HG03575 (cell line): ENCODE results near the gene NFASC.

Source experiments
- ATAC-seq: cut with Tn5 transposase; IDR thresholded peaks from one replicate; pipeline ENCODE4 v1.9.1; 2021; ENCODE audit not compliant: unreplicated experiment, insufficient number of reproducible peaks, low FRiP score; ENCODE audit errors: extremely low read depth

Gene NFASC

DNA sequence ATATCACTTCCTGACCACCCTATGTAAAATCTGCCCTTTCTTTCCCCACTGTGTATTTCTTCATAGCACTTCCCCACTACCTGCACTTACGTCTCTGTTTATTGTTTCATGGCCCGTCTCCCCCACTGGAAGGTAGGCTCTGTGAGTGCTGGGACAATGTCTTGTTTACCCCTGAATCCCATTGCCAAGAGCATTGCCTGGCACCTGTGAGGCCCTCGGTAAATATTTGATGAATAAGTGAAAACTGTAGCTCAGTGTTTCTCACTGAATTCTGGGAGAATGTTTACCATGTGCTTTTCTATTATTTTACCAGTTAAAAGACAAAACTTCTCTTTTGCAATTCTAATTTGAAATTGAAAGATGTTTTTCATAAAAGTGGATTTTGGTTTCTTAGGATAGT is 11.8 kb downstream of the NFASC start:
- no peak for ATAC-seq

DNA sequence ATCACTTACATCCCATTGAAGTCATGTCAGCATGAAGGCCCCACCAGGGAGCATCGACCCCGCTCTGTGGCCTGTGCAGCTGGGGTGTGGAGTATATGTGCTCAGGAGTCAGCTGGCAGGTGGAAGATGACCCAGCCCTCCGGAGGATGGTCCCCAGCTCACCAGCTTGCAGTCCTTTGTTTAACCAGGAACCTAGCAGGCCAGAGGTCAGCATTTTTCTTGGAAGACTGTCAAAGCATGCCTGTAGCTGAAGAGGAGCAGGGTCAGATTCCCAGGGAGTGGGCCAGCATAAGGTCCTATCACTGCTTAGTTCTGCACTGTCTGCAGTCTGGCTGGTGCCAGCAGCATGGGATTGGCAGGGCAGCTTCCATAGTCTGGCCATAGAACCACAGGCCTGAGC is 12.7 kb downstream of the NFASC start:
- ATAC-seq = no peak

DNA sequence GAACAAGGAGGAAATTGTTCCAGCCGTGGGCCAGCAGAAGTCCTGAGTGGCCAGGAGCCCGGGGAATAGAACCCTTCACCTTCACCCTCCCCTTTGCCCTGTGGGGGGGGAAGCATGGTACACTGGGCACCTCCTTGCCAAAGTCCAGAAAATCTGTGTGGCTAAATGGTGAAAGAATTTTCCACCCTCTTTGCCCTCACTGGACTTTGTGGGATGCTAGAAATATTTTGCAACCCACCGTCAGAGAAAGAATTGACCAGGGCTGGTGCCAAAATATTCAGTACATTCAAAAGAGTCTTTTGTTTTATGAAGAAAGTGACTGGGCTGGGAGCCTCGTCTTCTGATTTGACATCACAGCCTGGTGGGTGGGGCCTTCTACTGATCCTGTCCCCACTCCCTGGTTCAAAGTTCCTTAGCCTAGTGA is 14.6 kb downstream of the NFASC start:
- no peak for ATAC-seq

DNA sequence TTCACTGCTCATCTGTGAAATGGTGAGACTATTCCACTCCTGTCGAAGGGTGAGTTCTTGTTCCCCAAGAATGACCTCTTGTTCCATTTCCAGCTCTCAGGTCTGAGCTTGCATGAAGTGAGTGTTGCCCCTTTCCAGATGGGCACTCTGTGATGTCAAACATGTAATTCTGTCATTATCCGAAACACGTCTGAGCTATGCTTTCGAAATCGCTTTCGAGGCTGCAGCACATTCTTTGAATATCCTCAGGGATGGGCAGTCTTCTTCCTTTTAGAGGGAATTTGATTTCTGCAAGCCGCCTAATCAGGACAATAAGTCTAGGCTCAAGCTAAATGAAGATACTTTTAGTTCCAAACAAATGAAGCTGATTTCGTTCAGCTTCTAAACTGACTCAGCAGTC is 15.1 kb downstream of the NFASC start:
- no peak for ATAC-seq

DNA sequence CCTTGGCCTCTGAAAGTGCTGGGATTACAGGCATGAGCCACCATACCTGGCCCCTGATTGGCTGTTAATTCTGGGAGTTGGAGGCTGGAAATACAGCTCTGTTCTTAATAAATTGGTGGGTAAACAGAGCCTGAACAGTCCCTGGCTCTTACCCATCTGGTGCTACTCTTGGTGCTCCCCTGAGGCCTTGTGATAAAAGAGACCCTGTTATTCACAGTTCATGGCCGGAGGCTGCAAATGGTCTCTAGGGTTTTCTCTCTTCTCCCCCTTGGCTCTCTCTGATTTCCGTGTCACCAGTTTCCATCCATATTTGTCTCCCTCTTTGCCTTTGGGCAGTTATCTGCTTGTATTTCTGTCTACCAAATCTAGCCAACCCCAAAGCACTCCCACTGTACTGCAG is 17.2 kb downstream of the NFASC start:
- no peak for ATAC-seq

DNA sequence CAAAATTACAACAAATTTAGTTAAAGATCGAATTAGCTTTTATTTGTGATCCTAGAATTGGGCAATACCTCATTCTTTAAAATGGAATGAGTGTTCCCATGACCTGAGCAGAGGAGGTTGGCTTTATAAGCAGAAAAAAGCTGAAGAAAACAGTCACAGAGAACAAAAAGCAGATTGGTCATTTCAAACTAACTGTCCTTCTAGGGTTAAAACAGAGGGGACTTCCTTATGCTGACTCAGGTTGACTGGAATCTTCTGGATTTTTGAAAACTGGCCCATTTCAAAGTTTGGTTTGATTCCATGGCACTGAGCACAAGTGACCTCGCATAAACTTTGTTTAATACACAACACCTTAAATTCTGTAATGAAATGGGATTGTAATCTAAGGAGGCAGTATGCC is 17.6 kb downstream of the NFASC start:
- no peak for ATAC-seq

DNA sequence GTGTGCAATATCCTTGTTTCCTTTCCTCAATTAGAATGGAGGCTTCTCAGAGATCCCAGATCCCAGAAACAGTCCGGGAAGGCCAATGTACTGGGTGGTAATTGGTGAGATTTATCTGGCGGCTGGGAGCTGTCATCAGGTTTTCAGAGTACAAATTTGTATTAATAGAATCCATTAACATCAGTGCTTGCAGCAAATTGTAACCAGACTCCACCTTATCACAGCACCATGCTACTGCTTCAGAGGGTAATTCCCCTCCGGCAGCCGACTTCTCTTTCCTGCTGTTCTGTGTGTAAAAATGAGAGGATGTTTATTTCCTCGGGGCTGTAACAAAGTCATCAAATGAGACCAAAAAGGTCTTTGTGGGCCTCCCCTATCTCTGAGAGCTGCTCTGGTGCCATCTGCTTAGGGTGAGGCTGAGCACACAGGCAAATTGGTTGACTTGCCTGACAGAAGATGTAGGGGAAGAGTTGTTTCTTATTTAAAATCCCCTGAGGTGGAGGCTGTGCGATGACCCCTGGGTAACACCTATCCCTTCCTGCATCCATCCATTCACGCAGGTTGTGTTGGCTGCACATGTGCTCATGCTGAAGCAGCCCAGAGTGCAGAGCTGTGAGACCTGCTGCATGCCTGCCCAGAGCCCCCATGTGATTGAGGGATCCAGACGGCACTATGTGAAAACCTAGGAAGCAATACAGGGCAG is 19.2 kb downstream of the NFASC start:
- ATAC-seq = no peak

DNA sequence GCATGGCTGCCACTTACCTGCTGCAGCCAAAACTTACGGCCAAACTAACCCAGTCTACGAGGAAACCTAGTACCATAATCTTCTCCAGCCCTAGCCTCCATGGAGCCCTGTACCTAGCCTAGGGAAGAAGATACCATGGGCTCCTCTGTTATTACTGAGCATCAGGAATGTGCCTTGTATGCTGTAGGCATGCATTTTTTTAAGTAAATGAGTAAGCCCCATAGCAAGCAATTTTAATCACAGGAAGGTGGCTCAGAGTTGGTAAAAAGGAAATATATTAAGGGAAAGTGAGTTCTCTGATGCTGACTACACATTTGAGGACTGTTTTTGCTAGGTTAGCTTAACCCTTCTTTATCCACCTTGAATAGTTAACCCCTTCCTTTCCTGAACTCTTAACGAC is 21.2 kb downstream of the NFASC start:
- no peak for ATAC-seq

DNA sequence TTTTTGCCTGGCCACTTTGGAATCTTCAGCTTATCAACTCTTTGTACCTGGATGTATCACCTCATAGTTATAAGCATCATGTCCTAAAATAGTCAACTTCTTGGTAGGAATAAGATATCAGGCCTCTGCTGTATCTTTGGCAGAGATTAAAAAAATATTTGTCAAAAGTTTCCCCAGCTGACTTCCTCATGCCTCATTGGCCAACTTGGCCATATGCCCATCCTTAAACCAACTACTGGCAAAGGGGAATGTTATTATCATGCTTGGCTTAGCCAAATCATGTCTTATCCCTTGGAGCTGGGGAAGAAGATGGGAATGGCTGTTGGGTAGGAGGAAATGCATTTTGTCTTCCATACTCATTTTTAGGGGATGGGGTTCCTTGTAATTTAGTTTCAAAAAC is 23.4 kb downstream of the NFASC start:
- ATAC-seq = no peak

DNA sequence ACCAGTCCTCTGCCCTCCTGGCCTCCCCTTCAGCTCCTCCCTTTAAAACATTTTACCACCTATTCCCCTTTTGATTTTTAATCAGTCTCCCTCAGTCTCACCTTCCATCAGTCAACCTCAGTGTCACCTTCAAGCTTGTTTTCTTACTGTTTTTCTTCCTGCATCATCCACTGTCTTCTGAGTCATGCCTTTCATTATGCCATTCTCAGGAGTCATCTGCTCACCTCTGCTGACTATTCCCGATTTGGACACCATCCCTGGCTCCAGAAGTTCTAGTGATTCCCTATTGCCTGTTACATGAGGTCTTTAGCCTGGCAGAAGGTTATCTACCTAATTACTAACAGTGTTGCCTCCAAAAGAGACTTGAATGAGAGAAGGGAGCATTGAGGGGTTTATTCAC is 23.9 kb downstream of the NFASC start:
- ATAC-seq = no peak

DNA sequence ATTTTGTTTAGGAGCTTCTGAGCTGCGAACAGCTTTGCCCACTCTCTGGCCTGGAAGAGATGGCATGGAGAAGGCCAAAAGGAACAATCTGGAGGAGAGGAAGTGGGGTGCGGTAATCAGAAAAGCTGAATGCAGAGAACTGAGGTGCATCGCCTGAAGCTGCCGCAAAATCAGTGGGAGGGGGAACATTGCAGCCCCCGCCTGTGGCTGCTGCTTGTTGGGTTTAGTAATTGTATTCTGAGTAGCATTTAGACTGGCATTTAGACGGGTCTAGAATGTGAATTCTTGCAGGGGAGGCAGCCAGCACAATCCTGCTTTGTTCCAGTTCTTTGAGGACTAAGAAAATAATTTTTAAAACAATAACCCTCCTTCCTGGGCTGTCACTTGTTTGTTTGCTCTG is 25.4 kb downstream of the NFASC start:
- ATAC-seq = no peak

DNA sequence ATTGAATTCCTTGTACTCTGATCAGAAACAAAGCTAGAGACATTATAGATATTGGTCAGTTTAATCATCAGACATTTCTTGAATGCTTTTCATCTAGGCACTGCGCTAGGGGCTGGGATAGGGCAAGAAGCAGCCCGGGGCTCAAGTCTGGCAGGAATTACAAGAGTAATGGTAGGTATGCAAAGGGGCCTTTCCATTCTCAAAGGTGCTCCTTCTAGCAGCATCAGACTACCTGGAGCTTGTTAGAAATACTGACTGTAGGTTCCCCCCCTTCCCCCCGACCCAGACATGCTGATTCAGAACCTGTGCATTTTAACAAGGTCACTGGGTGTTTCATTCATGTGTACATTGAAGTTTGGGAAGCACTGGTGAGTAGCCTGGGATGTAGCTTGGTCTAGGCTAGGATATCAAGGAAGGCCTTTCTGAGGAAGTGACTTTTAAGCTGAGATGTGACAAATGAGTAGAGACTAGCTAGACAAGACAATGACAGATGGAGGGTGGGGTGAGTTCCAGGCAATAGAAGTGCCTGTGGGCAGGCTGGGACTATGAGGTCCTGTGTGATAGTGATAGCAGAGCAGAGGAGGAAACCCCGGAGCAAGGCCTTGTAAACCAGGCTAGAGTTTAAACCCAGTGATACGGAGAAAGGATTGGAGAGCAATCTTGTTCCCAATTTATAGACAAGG is 26.3 kb downstream of the NFASC start:
- no peak for ATAC-seq

DNA sequence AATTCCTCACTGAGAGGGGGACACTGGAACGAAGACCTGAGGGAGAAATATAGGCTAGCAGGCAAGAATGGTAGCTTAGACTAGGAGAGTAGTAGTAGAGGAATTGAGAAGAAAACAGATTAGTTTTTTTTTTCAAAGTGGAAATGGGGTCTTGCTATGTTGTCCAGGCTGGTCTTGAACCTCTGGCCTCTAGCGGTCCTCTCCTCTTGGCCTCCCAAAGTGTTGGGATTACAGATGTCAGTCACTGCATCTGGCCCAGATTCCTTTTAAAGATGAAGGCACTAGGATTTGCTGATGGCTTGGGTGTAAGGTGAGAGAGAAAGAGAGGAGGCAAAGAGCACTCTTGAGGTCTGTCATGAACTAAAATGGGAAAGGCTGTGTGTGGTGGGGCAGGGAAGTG is 30.1 kb downstream of the NFASC start:
- ATAC-seq = no peak

DNA sequence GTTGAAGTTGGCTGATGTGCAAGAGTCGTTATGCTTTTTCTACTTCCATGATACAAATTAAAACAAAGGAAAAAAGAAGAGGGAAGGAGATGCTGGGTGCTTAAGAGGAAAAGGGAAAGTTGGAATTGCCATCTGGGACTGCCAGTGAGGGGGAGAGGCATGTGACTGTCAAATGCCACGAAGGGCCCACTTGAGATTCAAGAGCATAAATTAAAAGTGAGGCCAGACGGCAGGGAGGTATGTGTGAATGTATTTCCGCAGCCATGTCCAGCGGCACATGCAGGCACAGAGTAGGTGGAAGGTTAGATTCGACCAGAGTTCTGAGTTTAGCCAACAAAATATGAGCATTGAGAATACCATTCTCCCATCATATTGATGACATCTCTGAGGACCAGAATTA is 32.0 kb downstream of the NFASC start:
- no peak for ATAC-seq

DNA sequence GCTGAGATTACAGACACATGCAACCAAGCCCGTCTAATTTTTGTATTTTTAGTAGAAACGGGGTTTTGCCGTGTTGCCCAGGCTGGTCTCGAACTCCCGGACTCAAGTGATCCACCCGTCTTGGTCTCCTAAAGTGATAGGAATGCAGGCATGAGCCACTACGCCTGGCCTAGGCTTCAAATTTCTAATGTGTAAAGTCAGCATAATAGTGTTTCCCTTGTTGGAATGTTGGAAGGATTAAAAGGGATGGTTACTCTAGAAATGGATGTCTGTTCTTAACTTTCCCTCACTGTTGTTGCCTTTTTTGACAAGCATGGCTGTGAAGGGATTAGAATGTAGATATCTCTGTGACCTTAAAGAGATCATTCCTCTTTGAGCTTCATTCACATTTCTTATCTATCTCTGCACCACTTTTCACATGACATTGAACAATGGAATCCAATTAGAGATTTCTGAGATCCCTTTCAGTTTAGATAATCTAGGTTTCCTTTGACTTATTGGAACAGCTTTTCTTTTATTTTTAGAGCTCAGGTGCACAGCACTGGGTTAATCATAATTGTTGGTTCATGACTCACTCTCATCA is 33.7 kb downstream of the NFASC start:
- ATAC-seq = no peak

DNA sequence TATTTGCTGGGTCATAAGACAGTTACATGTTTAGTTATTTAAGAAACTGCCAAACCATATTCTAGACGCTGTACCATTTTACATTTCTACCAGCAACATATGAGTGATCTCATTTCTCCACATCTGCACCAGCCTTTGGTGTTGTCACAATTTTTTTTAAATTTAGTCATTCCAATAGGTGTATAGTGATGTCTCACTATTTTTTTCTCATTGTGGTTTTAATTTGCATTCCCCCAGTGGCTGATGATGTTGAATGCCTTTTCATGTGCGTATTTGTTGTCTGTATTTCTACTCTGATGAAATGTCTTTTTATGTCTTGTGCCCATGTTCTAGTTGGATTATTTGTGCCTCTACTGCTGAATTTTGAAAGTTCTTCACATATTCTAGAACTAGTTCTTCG is 38.4 kb downstream of the NFASC start:
- no peak for ATAC-seq

DNA sequence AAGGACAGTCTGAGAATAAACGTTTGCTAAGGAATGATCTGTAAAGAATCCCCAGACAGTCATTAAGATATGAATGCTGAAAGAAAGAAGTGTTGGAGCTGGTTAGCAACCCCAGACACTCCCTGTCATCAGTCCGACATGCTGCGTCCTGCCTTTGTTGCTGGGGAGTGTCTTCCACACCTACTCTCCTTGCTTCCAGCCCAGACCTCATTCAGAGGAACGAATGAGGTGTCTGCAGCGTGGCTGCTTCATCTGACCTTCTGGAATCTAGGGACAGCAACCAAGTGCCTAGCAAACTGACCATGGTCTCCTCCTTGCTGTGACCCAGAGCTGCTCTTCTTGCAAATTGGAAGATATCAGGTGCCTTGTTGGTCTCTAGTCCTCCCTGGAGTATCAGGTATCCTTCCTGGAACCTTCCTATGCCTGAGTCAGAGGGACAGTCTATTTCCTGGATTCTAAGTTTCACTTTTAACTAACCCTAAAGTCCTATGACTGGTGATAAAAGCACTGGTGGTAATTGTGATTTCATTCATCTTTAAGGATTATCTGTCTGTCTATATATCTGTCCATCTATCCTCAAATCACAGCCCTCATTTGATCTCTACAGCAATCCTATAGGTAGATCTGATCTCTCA is 45.3 kb downstream of the NFASC start:
- no peak for ATAC-seq

DNA sequence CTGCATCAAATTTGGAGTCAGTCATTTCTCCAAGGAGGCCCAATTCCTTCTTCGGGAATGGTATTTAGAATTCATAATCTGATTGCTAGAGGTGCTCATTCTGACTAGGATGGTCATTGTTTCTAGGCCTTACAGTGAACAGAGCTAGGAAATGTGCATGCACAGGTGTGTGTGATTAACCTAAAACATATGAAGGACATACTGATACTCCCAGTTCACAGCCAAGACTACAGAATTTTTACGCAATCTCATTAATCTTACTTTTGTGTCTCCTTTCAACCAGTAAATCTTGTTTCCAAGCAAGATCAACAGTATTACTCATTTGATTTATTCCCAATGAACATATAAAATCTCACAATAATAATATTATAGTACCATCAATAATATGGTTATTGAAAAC is 47.1 kb downstream of the NFASC start:
- ATAC-seq = no peak

DNA sequence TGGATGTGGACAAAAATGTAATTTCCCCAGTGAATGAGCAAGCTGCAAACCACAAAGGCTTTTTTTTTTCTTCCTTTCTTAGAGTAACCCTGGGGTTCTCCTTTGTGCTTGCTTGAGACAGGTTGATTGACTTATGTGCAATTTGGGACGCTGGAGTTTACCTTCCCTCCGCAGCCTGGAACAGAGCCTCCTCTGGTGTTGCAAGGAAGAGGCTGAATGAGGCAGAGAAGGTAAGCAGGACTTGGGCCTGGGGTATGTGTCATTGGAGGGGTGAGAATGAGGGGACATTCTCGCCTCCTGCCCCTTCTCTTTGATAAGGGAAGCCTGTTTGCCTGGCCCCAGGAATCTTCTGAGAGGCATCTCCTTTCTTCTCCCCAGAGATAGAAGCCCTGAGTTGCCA is 49.8 kb downstream of the NFASC start:
- no peak for ATAC-seq

DNA sequence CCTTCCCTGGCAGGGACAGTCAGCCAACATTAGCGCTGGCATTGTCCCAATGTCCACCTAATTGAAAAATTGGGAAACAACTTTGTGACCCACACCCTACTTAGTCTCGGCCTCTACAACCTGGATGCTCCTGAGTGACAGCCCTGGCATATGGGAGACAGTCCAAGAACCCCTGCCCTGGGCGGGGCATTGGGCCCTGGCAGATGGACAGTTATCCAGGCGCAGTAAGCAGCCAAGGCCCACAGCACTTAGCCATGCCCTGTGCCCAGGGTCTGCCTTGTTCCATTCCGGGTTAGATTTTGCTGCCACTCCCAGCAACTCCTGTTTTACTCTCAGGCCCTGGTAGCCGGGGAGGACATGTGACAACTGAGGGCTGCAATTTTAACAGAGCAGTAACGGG is 50.3 kb downstream of the NFASC start:
- no peak for ATAC-seq
